GM21786 (cell line): Measurements from ENCODE around the gene ZBTB49.

Experiments
- ATAC-seq: cut with Tn5 transposase; IDR thresholded peaks from one replicate; pipeline ENCODE4 v1.9.1; 2021; ENCODE audit not compliant: unreplicated experiment

The ZBTB49 gene

GRCh38 chr4:4277531-4277930 is 12.5 kb upstream of the ZBTB49 start:
- no peak for ATAC-seq

- no peak for ATAC-seq
Measured at GRCh38 chr4:4281787-4282186, 8.3 kb upstream of the ZBTB49 start.

GRCh38 chr4:4284827-4285618 is 5.0 kb upstream of the ZBTB49 start:
- ATAC-seq: no peak

GRCh38 chr4:4288098-4288497 is 2.0 kb upstream of the ZBTB49 start:
- ATAC-seq: no peak

DNA sequence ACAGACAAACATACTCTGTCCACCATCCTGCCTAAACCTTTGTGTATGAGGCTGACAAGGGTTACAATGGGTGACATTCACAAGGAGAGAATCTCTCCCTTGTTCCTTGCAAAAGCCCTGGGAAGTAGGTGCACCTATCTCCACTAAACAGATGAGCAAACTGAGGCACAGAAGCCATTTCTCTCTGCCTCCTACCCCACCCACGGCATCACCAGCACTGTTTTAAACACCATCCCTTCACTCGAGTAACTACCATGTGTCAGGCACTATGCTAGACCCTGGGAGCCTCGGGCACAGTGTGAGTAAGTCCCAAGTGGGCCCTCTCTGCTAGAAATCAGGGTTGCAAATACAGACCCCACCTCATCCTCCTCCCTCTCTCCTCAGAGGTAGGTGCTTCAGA is 996 bp upstream of the ZBTB49 start:
- no peak for ATAC-seq

- peak; percentile 11 for ATAC-seq
Measured at GRCh38 chr4:4289597-4289940, 482 bp upstream of the ZBTB49 start.

DNA sequence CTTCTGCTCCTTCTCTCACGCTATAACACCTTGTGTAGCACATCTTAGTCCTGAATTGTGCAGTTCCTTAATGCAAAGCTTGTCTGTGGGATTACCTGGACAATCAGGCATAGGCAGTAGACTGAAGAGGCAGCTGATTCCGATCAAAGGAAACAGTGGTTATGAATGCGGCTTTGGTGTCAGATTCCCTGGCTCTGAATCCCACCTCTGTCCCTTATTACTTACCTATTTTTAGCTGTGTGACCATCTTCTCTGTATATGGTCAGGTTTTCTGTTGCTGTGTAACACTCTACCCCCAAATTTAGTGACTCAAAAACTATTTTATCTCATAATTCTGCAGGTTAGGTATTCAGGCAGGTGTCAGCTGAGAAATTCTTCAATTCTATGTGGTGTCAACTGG is 3.2 kb downstream of the ZBTB49 start:
- ATAC-seq: no peak

DNA sequence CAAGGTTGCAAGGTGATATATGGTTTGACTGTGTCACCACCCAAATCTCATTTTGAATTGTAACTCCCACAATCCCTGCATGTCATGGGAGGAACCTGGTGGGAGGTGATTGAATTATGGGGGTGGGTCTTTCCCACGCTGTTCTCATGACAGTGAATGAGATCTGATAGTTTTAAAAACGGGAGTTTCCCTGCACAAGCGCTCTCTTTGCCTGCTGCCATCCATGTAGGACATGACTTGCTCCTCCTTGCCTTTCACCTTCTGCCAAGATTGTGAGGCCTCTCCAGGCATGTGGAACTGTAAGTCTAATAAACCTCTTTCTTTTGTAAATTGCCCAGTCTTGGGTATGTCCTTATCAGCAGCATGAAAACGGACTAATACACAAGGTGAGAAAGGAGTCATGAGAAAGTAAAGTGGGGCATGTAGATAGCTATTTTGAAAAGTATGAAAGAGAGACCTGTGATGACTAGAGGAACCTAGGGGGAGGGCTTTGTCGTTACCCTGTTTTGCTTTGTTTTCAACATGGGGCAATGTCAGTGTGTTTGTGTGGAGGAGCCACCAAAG is 6.3 kb downstream of the ZBTB49 start:
- ATAC-seq: no peak

DNA sequence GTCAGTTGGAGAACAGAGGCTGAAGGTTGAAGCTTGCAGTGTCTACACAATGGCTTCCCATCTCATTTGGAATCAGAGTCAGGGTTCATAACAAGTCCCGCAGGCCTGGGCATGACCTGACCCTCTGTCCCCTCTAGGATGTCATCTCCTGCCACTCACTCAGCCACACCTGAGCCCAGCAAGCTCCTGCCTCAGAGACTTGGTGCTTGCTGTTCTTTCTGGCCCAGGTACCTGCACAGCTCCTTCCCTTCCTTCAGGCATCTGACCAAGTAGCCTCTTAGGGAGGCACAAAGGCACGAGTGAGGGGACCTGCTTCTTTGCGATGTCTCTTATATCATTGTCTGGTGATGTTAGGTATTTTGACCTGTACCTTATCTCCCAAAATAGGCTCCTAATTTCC is 9.0 kb downstream of the ZBTB49 start:
- no peak for ATAC-seq

- ATAC-seq: no peak
Measured at GRCh38 chr4:4302001-4302400, 11.9 kb downstream of the ZBTB49 start.

DNA sequence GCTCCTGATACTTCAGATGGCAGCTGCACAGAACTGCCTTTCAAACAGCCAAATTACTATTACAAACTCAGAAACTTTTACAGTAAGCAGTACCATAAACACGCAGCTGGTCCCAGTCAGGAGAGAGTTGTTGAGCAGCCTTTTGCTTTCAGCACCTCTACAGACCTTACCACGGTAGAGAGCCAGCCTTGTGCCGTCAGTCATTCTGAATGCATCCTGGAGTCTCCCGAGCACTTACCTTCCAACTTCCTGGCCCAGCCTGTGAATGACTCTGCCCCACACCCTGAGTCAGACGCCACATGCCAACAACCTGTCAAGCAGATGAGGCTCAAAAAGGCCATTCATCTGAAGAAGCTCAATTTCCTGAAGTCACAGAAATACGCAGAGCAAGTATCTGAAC is 12.4 kb downstream of the ZBTB49 start:
- ATAC-seq: no peak

GRCh38 chr4:4306920-4307319 is 16.9 kb downstream of the ZBTB49 start:
- no peak for ATAC-seq

- ATAC-seq: no peak
Measured at GRCh38 chr4:4308800-4309441, 18.9 kb downstream of the ZBTB49 start.

DNA sequence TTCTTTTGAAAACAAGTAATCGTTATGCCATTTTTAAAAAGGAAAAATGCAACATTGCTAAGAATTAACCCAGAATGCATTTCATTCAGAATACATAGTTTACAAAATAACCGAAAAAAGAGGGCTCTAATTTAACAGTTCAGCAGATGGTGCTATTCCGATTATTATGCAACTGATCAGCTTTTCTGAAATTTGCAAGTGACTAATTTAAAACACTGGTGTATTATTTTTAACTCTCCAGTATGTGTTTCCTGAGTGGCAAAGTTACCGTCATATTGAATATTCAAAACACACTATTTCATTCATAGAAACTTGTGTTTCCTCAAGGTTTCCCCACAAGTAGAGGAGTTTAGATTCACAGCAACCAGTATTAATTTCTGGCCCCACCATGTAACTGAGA is 21.1 kb downstream of the ZBTB49 start:
- no peak for ATAC-seq

DNA sequence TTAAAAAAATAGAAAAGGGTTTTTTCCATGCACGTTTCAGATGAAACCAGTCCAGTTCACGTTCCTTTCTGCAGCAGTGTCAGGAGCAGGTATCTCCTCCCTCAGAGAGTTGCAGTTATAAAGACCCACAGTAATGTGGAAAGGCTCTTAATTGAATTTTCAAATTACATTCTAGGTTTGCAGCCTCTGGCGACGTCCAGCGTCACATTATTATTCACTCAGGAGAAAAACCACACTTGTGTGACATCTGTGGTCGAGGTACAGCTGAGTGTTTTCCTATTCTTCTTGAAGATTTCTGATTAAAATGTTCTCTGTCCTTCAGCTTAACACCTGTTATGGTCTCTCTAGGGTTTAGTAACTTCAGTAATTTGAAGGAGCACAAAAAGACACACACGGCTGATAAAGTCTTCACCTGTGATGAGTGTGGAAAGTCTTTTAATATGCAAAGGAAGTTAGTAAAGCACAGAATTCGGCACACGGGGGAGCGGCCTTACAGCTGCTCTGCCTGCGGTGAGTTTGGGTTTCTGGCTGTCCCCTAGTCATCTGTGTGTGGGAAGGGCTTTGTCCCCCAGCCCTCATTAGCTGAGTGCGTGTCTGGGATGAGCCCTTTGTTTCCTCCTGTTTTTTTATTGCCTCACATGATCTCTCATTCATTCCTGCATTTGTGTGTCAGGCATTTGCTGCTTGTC is 25.6 kb downstream of the ZBTB49 start:
- no peak for ATAC-seq

DNA sequence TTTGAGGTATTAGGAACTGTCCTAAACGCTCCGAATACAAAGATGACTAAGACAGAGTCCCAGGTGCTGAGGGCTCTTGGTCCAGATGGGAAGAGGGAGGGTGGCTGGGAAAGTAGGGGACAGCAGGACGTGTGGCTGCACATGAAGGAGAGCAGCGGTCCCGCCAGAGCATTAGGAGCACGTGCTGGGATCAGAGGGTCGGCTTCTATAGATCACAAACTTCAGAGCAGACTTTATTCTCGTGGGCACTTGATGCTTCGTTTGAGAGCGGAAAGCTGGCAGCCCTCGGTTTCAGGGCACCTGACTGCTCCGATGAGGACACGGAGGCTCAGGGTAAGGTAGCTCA is 26.1 kb downstream of the ZBTB49 start:
- ATAC-seq: no peak

GRCh38 chr4:4317496-4318232 is 27.6 kb downstream of the ZBTB49 start:
- no peak for ATAC-seq

GRCh38 chr4:4320528-4320927 is 30.5 kb downstream of the ZBTB49 start:
- no peak for ATAC-seq

- ATAC-seq: no peak
Measured at GRCh38 chr4:4320951-4321714, 31.1 kb downstream of the ZBTB49 start.

DNA sequence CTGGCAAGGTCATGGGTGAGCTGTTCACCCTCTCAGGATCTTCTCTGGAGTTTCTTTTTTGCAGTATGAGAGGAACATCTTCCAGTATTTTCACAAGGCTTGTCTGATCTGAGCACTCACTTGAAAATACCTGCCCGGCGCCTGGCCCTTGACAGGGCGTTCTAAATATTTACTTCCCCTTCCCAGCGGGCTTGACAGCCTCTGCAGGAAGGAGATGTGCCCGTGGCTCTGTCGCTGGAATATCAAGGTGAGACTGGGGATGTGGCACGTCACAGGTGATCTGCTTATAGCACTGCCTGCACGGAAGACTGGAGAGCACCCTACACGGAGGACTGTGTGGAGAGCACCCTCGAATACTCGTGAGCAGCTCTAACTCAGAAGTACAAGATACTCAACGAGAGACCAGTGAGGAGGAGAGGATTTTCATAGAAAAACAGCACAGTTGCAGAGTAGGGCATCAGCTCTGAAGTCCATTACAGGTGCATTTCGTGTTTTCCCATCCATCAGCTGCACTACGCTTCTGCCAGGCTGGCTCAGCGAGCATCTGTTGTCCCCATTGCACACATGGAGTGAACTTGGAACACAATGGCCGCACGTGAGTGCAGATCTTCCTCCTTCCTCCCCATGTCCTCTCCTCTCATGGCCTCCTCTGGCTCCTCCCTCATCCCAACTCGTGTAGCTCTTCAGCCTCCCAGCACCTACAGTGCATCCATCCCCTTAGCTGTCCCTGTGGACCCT is 32.1 kb downstream of the ZBTB49 start:
- no peak for ATAC-seq
